22Rv1 (cell line): ENCODE results near the gene CD5L.

Experiments
- ZFX ChIP-seq: fragments of 450-650 bp; IDR thresholded peaks from 2 replicates; pipeline ENCODE4 v1.6.1; 2017; ENCODE audit warnings: antibody characterized with exemption, borderline replicate concordance
- TF ChIP-seq, protein P1 (sequence below): fragments of 450-650 bp; IDR thresholded peaks from 2 replicates; pipeline ENCODE4 v1.5.1; 2017; ENCODE audit warnings: mild to moderate bottlenecking

DNA sequence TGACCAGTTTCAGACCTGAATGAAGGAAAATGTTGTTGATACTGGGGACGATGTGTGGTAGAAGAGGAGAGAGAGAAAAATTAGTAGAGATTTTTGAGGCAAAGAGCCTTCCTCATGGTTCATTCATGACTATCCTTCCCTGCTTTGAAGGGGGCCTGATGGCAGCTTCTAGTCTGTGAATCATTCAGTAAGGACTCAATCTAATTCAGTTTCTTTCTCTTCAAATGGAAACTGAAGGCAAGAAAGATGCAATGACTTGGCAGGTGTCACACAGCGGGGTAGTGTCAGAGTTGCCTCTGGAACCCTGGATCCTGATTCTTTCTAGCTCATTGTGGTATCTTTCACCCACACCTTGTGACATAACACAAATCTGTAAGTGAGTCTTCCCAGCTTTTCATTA is 14.9 kb upstream of the CD5L start:
- TF ChIP-seq, protein P1, sequence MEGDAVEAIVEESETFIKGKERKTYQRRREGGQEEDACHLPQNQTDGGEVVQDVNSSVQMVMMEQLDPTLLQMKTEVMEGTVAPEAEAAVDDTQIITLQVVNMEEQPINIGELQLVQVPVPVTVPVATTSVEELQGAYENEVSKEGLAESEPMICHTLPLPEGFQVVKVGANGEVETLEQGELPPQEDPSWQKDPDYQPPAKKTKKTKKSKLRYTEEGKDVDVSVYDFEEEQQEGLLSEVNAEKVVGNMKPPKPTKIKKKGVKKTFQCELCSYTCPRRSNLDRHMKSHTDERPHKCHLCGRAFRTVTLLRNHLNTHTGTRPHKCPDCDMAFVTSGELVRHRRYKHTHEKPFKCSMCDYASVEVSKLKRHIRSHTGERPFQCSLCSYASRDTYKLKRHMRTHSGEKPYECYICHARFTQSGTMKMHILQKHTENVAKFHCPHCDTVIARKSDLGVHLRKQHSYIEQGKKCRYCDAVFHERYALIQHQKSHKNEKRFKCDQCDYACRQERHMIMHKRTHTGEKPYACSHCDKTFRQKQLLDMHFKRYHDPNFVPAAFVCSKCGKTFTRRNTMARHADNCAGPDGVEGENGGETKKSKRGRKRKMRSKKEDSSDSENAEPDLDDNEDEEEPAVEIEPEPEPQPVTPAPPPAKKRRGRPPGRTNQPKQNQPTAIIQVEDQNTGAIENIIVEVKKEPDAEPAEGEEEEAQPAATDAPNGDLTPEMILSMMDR: no peak
- no peak for TF ChIP-seq ZFX
